Measurements from ENCODE around the gene ZBTB38.
A peak's percentile ranks its signal among the peaks of the same experiment; 100 is the strongest.

ZBTB38 gene

GRCh38 chr3:141338881-141339280 is 29.4 kb upstream of the ZBTB38 start:
- DNase-seq (ENCODE audit: low read depth) = no peak

GRCh38 chr3:141341536-141341935 is 26.8 kb upstream of the ZBTB38 start:
- DNase-seq (ENCODE audit: low read depth) = no peak

GRCh38 chr3:141342386-141342785 is 25.9 kb upstream of the ZBTB38 start:
- no peak for DNase-seq (ENCODE audit: low read depth)

- DNase-seq (ENCODE audit: low read depth) = no peak
These were observed 25.2 kb upstream of the ZBTB38 start for GRCh38 chr3:141343077-141343476.

GRCh38 chr3:141343865-141344271 is 24.4 kb upstream of the ZBTB38 start:
- DNase-seq (ENCODE audit: low read depth) = no peak

- no peak for DNase-seq (ENCODE audit: low read depth)
These were observed 22.8 kb upstream of the ZBTB38 start for GRCh38 chr3:141345528-141345927.

- DNase-seq (ENCODE audit: low read depth) = no peak
These were observed 22.3 kb upstream of the ZBTB38 start for GRCh38 chr3:141346007-141346406.

GRCh38 chr3:141346418-141346817 is 21.9 kb upstream of the ZBTB38 start:
- DNase-seq (ENCODE audit: low read depth) = no peak

GRCh38 chr3:141346839-141347238 is 21.5 kb upstream of the ZBTB38 start:
- DNase-seq (ENCODE audit: low read depth) = no peak

GRCh38 chr3:141348837-141349236 is 19.5 kb upstream of the ZBTB38 start:
- DNase-seq (ENCODE audit: low read depth) = no peak

- DNase-seq (ENCODE audit: low read depth) = no peak
These were observed 18.6 kb upstream of the ZBTB38 start for GRCh38 chr3:141349711-141350110.

GRCh38 chr3:141350666-141351065 is 17.6 kb upstream of the ZBTB38 start:
- DNase-seq (ENCODE audit: low read depth) = no peak

GRCh38 chr3:141352262-141352984 is 15.9 kb upstream of the ZBTB38 start:
- no peak for DNase-seq (ENCODE audit: low read depth)

- DNase-seq (ENCODE audit: low read depth) = no peak
These were observed 14.4 kb upstream of the ZBTB38 start for GRCh38 chr3:141353652-141354495.

GRCh38 chr3:141354517-141354916 is 13.8 kb upstream of the ZBTB38 start:
- DNase-seq (ENCODE audit: low read depth) = no peak

- DNase-seq (ENCODE audit: low read depth) = no peak
These were observed 13.1 kb upstream of the ZBTB38 start for GRCh38 chr3:141355242-141355641.

- DNase-seq (ENCODE audit: low read depth) = no peak
These were observed 12.3 kb upstream of the ZBTB38 start for GRCh38 chr3:141356046-141356445.

GRCh38 chr3:141360888-141361598 is 7.3 kb upstream of the ZBTB38 start:
- DNase-seq (ENCODE audit: low read depth) = peak; percentile 92

GRCh38 chr3:141362736-141363135 is 5.6 kb upstream of the ZBTB38 start:
- no peak for DNase-seq (ENCODE audit: low read depth)

GRCh38 chr3:141365201-141365600 is 3.1 kb upstream of the ZBTB38 start:
- DNase-seq (ENCODE audit: low read depth) = no peak

GRCh38 chr3:141366285-141367037 is 1.8 kb upstream of the ZBTB38 start:
- peak; percentile 94 for DNase-seq (ENCODE audit: low read depth)
